ENCODE data around the gene SLC41A3. TPM values are rescaled to one million over a fixed set of nuclear protein-coding genes. Genes with fewer than 3 reads are reported as not detected.

Gene SLC41A3
- total and polyA plus RNA-seq, 10 of the 15 experiments (the other 5 are each of a cell fraction or from before 2014, with no cell fraction given), result 8.3 to 29.5 (median 16.7) TPM

GRCh38 chr3:126124148-126124868 is 40.4 kb upstream of the SLC41A3 start (continued):
- TF ChIP-seq CUX1 (IDR thresholded peaks at IDR 0.05; ENCODE audit: insufficient replicate concordance, low read depth, low read length) (no peak), BCL3 (IDR thresholded peaks at IDR 0.05; ENCODE audit: borderline replicate concordance, insufficient read depth, low read depth, low read length, poor library complexity, severe bottlenecking) (no peak)

GRCh38 chr3:126121632-126122031 is 37.7 kb upstream of the SLC41A3 start:
- no peak overlapping the region for H3K9ac ChIP-seq (ENCODE audit: control insufficient read depth, insufficient read depth, low read length)
- 50% methylated on average over 4 of the region's 4 CpGs for WGBS (ENCODE audit: insufficient coverage, insufficient replicate concordance, low lambda C conversion rate, missing lambda C conversion rate)
- FAIRE-seq (no peak), DNase-seq (ENCODE audit: low read depth, low spot score) (no peak), ATAC-seq (no peak)
- H3K79me2 ChIP-seq (ENCODE audit: control insufficient read depth, insufficient read depth, low read length), result no peaks in the 10 kb centered on the region
- no peaks in the 10 kb centered on the region for H4K20me1 ChIP-seq (ENCODE audit: control insufficient read depth, insufficient read depth)
- no peak for TF ChIP-seq ATF7 (IDR thresholded peaks at IDR 0.05; ENCODE audit: low read depth)
- TF ChIP-seq NKRF (conservative IDR thresholded peaks at IDR 0.05), result no peak
- TF ChIP-seq KDM1A (IDR thresholded peaks at IDR 0.05; ENCODE audit: borderline replicate concordance), result no peak
- TF ChIP-seq HDAC2 (IDR thresholded peaks at IDR 0.05), result no peak
- H3K9me3 ChIP-seq (replicated peaks; ENCODE audit: control insufficient read depth, insufficient read depth, low read length), result no peaks in the 10 kb centered on the region
- CTCF ChIA-PET, result interaction anchor here (1.0 kb wide), 1 partner anchor 13 kb away, joined by 3 read pairs; no protein-coding TSS in a partner anchor
- SMC1A ChIA-PET (ENCODE audit: uncharacterized antibody, unreplicated experiment), result no interaction called here
- no peak overlapping the region for H3K27ac ChIP-seq (ENCODE audit: control insufficient read depth, insufficient read depth)
- no peak overlapping the region for H3K4me3 ChIP-seq
- no peaks in the 10 kb centered on the region for H3K4me1 ChIP-seq (ENCODE audit: control insufficient read depth, insufficient read depth, low read length)
- peaks cover 0 to 2% of the 10 kb centered on the region in 2 experiments; a peak in 2 of 4 replicates for H3K27me3 ChIP-seq (replicated peaks in 1 of 2; ENCODE audit: control insufficient read depth in 2 of 2, insufficient read depth in 2 of 2, low read length in 1 of 2)
- H3K36me3 ChIP-seq (ENCODE audit: control insufficient read depth in 2 of 2, insufficient read depth in 2 of 2, low read length in 1 of 2), result no peaks in the 10 kb centered on the region
- no peak overlapping the region for H3K4me2 ChIP-seq (ENCODE audit: control insufficient read depth, insufficient read depth)
- no peak overlapping the region for H2AFZ ChIP-seq (ENCODE audit: control insufficient read depth, low read depth, low read length)
- POLR2A ChIA-PET, result no interaction called here
- RAD21 ChIA-PET (ENCODE audit: unreplicated experiment), result no interaction called here
- in situ Hi-C loops (cut with MboI) (no loop called here), intact Hi-C loops (cut with micrococcal nuclease; ENCODE audit: unreplicated experiment) (no loop called here)
- no TSS peak for BruUV-seq (replicated peaks)
